Retinal pigment epithelial cell (primary cell): ENCODE measurements around the gene NASP.

Experiments
- DNase-seq: peaks from one replicate; pipeline ENCODE4 v3.0.0-alpha.2; 2010; ENCODE audit warnings: low read depth
- H3K4me3 ChIP-seq: 2 replicates; pipeline ENCODE4 v1.5.1; 2011; ENCODE audit warnings: mild to moderate bottlenecking, low read length, control low read depth, moderate library complexity
- TF ChIP-seq, protein P1 (sequence below): conservative IDR thresholded peaks from 2 replicates; pipeline ENCODE4 v1.5.1; 2011; ENCODE audit warnings: low read depth, low read length, control low read depth, inconsistent platforms

Gene NASP

GRCh38 chr1:45647248-45648021 lies 63.6 kb downstream of the NASP start:
- no peak overlapping the region for H3K4me3 ChIP-seq

GRCh38 chr1:45654540-45655280 lies 70.9 kb downstream of the NASP start:
- TF ChIP-seq, protein P1, sequence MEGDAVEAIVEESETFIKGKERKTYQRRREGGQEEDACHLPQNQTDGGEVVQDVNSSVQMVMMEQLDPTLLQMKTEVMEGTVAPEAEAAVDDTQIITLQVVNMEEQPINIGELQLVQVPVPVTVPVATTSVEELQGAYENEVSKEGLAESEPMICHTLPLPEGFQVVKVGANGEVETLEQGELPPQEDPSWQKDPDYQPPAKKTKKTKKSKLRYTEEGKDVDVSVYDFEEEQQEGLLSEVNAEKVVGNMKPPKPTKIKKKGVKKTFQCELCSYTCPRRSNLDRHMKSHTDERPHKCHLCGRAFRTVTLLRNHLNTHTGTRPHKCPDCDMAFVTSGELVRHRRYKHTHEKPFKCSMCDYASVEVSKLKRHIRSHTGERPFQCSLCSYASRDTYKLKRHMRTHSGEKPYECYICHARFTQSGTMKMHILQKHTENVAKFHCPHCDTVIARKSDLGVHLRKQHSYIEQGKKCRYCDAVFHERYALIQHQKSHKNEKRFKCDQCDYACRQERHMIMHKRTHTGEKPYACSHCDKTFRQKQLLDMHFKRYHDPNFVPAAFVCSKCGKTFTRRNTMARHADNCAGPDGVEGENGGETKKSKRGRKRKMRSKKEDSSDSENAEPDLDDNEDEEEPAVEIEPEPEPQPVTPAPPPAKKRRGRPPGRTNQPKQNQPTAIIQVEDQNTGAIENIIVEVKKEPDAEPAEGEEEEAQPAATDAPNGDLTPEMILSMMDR, result no peak
- no peak overlapping the region for H3K4me3 ChIP-seq
- no peak for DNase-seq

More at GRCh38 chr1:45647248-45648021, 63.6 kb downstream of the NASP start:
- no peak for DNase-seq
- TF ChIP-seq, protein P1, result no peak

GRCh38 chr1:45656573-45657226 lies 72.9 kb downstream of the NASP start:
- H3K4me3 ChIP-seq, result no peak overlapping the region
- no peak for DNase-seq
- TF ChIP-seq, protein P1, result no peak

DNA sequence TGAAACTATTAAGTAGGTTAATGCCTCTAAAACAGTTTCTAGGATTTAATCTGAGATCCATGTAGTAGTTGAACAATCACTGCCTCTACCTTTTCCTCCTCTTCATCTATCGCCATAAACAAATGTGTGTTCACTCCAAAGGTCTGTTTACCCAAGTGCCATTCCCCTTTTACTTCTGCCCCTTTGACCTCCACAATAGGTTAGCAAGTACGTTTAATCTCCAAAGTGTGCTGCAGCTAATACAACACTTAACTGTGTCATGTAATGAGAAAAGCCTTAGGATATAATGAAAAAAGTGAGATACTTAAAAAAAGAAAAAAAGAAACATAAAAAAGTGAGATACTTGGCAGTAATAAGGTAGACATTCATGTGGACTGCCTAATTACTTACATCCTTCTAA lies 74.3 kb downstream of the NASP start:
- DNase-seq, result no peak
- TF ChIP-seq, protein P1, result no peak
- no peak overlapping the region for H3K4me3 ChIP-seq

DNA sequence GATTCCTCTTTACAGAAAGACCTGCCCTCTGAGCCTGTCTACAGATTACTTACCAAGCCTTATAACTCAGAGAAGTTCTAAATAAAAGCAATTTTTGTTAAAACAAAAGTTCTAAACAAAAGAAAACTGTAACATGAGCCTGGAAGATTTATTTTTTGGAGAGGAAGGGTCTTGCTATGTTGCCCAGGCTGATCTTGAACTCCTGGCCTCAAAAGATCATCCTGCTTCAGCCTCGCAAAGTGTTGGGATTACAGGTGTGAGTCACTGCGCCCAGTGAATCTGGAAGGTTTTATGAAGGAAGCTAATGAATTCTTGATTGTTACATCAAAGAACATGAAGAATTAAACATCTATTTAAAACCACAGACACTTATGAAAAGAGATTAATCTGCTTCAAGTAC lies 75.4 kb downstream of the NASP start:
- no peak overlapping the region for H3K4me3 ChIP-seq
- TF ChIP-seq, protein P1, result no peak
- DNase-seq, result no peak

GRCh38 chr1:45660336-45660735 lies 76.5 kb downstream of the NASP start:
- DNase-seq, result no peak
- no peak overlapping the region for H3K4me3 ChIP-seq
- TF ChIP-seq, protein P1, result no peak

GRCh38 chr1:45666836-45667235 lies 83.0 kb downstream of the NASP start:
- H3K4me3 ChIP-seq, result no peak overlapping the region
- TF ChIP-seq, protein P1, result no peak

More at GRCh38 chr1:45666836-45667235, 83.0 kb downstream of the NASP start:
- DNase-seq, result no peak
